Limb (tissue), 2 donors: ENCODE measurements around the gene GARIN5B.

Experiments used
- DNase-seq, 2 donors: peaks; one replicate each; pipeline ENCODE4 v3.0.0-alpha.2; 2016; ENCODE audit errors: extremely low spot score in 2 of 2

Gene GARIN5B

DNA sequence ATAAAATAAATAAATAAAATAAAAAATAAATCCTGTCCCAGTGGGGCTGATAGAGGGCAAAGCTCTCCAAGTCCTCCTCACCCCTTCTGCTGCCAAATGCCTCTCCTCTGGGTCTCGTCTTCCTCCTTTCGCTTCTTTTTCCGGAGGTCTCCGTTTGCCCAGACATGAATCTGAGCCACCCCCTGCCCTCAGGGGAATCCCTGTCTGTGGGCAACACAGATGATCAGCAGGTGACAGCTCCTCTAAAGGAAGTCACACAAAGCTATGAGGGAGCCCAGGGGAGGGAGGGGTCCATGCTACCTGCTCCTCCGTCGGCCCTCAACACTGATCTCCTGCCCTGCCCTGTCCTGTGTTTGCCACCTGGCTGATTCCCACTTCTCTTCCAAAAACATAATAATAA is 38.4 kb downstream of the GARIN5B start:
- no peak for DNase-seq

DNA sequence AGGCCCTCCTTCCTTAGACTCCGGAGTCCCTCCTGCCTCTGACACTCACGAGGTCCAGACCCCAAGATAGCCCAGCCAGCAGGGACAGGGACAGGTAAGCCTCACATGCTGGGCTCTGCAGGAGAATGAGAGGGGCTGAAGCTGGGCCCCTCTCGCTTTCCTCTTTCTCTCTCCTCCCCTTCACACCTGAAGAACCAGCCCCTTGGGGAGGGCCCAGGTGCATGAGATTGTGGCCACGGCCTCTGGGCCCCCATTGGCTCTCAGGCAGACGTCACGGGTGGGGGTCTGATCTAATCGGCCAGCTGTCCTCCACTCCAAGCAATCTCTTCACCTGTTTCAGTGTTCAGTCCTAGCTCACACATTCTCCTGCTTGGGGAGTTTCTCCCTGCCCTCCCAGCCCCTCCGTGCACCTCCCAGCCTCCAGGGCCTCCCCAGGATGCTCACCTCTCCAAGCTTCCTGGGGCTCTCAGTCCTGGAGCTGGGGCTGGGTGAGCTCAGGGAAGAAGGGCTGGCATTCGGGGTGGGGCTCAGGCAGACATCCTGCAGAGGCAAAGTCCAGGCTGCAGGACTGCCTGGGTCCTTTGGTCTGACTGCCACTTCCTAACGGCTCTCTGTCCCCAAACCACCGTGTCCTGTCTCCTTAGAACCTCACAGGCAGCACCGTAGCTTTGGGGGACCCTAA is 40.7 kb downstream of the GARIN5B start:
- DNase-seq, result no peak

DNA sequence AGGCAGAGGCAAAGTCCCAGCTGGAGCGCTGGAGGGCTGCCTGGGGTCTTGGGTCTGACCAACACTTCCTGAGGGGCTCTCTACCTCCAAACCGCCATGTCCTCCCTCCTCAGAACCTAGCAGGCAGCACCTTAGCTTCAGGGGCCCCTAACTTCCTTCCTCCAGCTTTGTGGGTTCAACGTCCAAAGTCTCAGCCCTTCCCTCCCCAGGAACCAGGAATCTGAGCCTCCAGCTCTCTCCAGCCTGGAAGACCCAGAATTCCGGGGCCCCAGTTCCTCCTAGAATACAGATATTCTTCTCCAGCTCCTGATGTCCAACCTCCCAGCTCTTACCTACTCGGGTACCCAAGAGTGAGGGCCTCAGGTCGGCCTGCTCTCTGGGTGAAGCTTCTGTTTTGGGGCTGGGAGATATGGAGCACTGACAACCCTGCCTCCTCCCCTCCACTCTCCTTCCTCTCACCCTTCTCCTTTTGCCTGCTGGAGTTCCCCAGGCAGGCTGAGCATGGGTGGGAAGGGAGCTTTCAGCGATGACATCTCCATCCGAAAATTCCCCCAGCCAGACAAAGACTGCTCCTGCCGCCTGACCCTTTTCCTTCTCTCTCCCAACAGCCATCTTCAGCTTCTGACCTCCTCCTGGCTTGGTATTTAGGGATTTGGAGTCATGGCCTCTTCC is 41.5 kb downstream of the GARIN5B start:
- no peak for DNase-seq

DNA sequence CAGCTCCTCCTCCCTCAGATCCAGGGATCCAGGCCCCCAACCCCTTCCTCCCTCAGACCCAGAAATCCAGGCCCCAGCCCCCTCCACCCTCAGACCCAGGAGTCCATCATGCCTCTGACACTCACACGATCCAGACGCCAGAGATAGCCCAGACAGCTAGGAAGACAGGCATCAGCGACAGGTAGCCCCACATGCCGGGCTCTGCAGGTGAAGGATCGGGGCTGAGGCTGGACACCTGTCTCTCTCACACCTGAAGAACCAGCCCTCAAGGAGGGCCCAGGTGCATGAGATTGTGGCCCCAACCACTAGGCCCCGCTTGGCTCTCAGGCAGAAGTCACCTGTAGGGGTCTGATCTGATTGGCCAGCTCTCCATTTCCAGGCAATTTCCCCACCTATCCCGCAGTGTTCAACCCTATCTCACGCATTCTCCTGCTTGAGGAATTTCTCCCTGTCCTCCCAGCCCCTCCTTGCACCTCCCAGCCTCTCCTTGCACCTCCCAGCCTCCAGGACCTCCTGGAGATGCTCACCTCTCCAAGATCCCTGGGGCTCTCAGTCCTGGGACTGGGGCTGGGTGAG is 42.1 kb downstream of the GARIN5B start:
- no peak for DNase-seq

DNA sequence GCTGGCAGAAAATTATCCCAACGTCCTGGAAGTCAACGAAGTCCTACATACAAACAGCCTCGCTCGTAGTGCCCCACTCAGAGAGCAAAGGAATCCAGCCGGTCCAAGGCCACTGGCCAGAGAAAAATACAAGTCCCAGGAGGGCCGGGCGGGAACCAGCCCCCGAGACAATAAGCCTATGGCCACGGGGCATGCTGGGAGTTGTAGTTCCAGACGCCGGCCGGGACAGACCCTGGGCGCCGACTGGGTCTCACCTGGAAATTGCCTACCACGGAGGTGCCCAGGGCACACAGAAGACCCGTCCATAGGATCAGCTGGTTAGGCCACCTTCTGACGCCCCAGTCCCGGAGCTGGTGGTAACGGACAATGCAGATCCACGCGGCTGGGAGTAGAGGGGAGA is 43.3 kb downstream of the GARIN5B start:
- peak in 1 of 2 donors; percentile 71 for DNase-seq

DNA sequence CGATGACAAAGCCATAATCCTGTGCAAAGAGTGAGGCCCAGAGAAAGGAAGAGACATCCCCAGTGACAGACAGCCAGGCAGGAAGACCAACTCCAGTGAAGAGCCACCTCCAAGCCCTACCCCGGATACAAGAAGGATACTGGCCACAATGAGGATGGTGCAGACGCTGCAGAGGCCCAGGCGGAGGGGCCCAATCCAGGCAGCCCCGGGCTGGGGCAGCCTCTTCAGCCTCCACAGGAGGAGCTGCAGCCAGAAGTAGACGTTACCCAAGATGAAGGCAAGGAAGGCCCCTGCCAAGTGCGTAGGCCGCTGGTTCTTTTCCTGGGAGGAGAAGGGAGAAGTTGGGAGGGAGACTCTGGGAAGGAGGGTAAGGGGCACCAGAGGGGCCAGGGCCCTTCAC is 46.4 kb downstream of the GARIN5B start:
- no peak for DNase-seq

DNA sequence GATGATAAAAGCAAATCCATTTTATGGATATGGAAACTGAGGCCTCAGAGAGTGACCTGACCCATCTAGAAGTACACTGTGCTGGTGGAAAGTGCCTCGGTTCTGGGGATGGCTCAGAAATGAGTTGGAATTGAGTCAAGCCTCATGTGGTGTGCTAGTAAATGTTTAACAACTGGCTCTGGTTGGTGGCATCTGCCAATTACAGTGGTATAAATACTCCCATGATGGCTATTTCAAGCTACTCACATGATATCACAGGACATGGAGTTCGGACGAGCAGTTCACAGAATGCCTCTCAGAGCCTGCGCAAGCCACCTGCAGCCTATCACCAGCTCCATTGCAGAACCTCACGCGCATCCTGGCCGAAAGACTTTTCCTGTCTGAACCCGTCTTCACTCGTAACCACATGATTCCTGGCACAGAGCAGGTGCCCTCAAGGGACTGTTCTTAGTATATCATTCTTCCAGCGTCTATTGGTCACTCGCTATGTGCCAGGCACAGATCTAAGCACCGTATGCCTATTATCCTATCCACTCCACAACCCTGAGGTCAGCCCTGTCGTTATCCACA is 47.0 kb downstream of the GARIN5B start:
- no peak for DNase-seq

DNA sequence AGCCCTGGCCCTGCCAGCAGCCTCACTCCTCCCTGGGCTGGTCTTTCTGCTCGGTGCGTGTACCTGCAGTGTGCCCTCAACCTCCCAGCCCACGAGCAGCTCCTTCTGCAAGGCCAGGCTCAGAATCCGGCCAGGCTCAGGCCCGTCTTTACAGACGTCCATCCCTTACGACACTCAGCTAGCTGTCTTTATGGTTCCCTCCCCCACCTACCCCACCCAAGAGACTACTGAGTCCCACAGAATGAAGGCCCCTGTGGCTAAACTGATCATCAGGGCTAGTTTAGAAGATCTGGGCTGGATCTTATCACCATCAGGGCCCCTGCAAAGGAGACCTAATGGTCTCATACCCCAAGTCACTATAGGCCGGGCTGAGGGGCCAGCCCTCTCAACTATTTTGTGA is 48.7 kb downstream of the GARIN5B start:
- no peak for DNase-seq

DNA sequence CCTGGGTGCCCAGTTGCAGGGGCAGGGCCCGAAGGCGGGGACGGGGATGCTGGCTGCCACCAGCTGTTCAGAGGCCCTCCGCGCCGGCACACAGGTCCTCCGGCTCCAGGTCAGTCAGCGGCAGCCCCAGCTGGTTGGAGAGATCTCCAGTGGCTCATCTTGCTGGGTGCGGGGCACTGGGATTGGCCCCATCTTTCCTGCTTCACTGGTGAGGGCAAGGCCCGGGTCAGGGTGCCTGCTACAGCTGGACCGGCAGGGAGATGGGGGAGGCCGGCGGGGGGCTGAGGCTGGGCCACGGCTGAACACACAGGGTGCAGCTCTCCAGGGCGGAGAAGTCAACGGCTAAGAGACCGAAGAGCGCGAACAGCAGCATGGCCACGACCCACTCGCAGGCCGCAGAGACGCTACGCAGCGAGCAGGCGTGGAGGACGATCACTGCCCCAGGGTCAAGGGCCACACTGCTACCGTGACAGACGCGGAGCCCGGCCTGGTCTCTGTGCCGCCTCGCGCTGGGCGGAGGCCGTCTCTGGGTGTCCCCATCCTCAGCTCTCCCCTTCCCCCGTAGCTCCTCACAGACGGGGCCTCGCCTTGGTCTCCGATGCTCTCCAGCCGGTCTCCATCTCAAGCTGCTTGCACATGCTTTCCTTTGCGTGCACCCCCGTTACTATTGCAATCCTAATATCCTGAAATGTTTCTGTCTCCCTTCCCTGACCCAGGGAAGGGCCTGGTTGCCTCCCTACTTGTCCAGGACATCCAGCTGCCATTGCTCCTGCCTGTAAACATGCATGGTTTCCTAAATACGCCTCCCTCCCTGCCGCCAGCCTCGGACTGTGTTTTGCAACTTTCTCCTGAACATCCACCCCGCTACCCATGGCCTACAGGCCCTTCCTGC is 50.2 kb downstream of the GARIN5B start:
- DNase-seq, result no peak

DNA sequence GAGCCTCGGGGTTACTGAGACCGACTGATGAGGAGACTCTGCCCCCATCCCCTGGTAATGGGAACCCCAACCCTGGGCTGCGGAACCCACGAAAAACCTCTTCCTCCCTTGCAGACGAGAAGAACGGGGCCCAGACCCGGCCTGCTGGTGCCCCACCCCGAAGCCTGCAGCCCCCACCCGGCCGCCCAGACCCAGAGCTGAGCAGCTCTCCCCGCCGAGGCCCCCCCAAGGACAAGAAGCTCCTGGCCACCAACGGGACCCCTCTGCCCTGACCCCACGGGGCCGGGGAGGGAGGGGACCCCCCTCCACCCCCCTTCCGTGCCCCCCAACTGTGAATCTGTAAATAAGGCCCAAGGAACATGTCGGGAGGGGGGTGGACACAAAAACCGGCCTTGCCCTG is 51.3 kb downstream of the GARIN5B start:
- DNase-seq, result no peak

DNA sequence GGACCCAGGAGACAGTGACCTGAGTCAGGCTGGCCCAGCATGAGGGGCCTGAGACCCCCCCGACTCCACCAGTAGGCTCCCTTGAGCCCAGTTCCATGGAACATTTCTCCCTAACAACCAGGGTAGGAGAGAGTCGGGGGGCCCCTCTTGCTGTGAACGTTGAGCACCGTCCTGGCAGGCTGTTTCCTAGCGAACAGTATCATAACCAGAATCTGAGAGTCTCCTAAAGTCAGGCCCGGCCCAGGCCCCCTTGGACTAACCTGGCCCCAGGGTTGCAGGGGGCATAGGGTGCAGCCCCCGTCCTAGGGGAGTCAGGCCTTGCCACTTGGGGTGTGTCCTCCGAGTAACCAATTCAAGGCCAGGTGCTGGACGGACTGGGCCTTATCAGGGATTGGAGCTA is 51.7 kb downstream of the GARIN5B start:
- no peak for DNase-seq

DNA sequence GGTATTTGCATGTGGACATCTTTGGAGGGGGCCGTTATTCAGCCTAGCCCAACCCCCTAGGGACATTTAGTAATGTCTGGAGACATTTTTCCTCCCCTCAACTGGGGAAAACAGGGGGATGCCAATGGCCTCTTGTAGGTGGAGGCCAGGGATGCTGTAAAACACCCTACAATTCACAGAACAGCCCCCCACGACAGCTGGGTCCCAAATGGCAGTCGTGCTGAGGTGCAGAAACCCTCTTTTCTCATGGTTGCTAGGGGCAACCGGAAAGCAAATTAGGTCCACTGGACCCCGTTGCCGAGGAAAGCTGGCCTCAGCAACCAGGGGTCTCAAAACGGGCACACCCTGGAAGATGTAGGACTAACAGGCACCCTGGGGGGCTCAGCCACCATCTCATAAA is 52.6 kb downstream of the GARIN5B start:
- DNase-seq, result no peak

DNA sequence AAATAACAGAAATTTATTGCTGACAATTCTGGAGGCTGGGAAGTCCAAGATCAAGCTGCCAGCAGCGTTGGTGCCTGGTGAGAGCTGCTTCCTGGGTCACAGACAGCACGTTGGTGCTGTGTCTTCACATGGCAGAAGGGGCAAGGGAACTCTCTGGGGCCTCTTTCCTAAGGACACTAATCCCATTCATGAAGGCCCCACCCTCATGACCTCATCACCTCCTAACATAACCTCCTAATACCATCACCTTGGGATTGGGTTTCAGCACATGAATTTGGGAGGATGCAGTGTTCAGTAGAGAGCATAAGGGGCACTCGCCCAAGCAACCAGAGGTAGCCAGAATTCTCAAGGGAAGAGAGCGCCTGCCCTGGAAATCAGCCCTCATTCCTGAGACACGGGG is 53.6 kb downstream of the GARIN5B start:
- no peak for DNase-seq

DNA sequence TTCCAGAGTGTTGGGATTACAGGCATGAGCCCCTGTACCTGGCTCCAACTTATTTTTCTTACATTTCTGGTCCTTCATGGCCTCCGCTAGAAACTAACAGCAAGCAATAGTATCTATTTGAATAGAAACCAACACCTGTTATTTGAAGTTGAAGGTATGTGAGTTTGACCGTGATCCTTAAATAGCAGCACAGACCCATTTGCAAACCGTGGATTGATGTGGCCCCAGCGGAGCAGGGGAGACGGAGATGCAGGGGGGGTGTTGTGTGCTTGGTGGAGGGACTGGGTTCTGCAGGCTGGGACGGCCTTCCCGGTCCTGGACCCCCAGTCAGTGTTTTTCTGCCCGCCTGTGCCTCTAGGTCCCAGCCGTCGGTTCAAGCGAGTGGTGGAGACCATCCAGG is 54.8 kb downstream of the GARIN5B start:
- no peak for DNase-seq

DNA sequence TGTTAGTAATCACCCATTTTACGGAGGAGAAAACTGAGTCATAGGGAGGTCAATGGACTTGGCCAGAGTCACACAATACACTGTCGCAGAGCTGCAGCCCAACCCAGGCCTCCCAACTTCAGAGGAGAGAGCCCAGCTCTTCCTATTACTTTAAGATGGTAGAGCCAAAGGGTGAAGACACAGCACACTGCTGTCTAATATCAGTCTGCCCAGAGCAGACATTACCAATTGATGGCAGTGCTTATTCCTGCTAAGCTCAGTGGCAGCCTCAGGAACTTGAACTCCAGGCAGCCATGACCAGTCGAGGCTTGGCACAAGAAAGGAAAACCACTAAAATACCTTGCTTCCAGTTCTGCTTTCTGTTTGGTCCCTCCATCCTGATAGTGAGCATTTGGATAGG is 56.3 kb downstream of the GARIN5B start:
- no peak for DNase-seq

DNA sequence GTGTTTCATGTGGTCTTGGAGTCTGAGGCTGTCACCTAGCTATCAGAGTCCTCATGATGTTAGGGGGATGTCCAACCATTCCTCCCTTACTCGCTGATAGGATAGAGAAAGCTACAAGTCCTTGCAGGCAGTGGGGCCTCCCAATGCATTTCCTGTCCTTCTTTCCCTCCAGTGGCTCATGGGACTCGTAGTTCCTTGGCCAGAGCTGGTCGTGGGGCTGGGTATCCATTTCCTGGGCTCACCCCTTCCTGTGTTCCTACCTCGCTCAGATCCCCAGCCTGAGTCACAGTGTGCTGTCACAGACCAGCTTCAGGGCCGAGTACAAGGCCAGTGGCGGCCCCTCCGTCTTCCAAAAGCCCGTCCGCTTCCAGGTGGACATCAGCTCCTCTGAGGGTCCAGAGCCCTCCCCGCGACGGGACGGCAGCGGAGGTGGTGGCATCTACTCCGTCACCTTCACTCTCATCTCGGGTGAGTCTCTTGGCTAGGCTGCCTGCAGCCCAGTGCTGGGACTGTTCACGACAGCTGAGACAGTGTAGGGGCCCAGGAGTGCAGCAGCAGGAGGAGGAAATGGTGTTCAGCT is 57.0 kb downstream of the GARIN5B start:
- no peak for DNase-seq

DNA sequence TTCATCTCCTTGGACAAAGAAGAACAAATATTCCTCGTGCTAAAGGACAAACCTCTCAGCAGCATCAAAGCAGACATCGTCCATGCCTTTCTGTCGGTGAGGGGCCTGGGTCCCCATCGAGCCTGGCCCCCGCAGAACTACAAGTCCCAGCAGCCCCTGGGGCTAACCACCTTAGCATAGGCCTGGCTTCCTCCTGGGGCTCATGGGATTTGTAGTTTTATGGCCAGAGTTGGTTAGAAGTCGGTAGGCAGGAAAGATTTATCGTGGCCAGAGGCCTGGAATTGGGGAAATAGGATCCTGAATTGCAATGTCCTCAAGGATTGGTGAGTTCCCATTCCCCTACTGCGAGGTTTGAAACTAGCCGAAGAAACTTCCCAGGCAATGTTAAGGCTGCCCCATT is 57.6 kb downstream of the GARIN5B start:
- no peak for DNase-seq

DNA sequence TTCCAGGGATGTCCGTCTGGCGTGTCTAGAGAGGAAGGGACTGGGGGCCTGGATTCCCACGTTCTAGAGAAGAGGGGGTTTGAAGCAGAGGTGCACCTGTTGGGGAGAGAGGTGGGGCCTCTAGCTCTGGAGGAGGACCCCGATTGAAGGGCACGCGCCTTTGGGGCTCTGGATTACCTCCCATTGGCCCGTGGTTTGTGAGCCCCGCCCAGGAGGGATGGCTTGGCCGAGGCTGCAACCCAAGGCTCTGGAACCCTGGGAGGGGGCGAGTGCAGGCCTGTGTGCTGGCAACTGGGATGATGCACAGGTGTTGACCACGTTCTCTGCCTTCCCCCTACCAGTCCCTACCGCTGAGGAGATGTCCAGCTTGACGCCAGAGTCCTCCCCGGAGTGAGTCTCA is 58.1 kb downstream of the GARIN5B start:
- DNase-seq, result no peak
